Measurements from ENCODE around the gene RBM47.

DNA sequence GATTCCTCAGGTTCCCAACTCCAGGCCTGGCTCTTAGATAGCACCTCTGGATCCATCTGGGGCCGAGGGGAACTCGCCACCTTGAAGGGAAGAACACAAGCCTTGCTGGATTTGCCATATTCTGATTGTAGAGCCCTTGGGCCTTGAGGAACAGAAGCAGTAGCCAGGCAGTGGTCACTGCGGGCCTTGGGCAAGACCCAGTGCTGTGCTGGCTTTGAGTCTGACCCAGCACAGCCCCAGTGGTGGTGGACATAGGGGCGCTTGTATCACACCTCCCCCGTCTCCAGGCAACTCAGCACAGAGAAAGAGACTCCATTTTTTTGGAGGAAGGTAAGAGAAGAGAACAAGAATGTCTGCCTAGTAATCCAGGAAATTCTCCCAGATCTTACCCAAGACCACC, 249.0 kb downstream of the RBM47 start:
- no peak for TF ChIP-seq CTCF (IDR thresholded peaks at IDR 0.05; ENCODE audit: insufficient read depth, low read length, poor library complexity, severe bottlenecking)
- no peak for TF ChIP-seq EZH2phosphoT487 (conservative IDR thresholded peaks at IDR 0.05; ENCODE audit: low read length)
